HG03571 (cell line): ENCODE measurements around the gene KDM8.

Experiments used
- ATAC-seq: cut with Tn5 transposase; IDR thresholded peaks from one replicate; pipeline ENCODE4 v1.9.1; 2021; ENCODE audit not compliant: unreplicated experiment

The KDM8 gene

GRCh38 chr16:27214084-27214961 is 11.0 kb downstream of the KDM8 start:
- ATAC-seq: no peak

GRCh38 chr16:27215660-27216059 is 12.3 kb downstream of the KDM8 start:
- ATAC-seq: no peak

GRCh38 chr16:27216297-27216885 is 13.1 kb downstream of the KDM8 start:
- no peak for ATAC-seq

DNA sequence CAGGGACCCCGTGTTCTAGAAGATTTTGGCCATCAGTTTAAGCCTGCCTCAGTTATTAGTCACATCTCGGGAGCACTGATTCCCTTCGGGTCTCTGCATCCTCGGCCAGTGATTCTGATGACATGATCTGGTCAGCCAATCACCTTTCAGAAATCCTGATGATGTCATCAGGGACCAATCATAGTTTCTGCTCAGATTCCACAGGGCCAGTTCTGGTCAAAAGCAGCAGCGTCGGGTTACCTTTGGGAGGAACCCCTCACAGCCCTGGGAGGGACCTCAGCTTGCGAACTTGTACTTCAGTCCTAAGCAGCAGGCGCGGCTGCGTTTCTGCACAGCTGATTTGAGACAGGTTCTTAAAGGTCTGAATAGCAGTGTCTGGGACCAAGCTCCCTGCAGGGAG is 13.9 kb downstream of the KDM8 start:
- ATAC-seq: no peak

- no peak for ATAC-seq
Measured at GRCh38 chr16:27218756-27219155, 15.4 kb downstream of the KDM8 start.

- ATAC-seq: no peak
Measured at GRCh38 chr16:27219161-27219560, 15.8 kb downstream of the KDM8 start.

GRCh38 chr16:27220120-27220519 is 16.8 kb downstream of the KDM8 start:
- ATAC-seq: no peak

DNA sequence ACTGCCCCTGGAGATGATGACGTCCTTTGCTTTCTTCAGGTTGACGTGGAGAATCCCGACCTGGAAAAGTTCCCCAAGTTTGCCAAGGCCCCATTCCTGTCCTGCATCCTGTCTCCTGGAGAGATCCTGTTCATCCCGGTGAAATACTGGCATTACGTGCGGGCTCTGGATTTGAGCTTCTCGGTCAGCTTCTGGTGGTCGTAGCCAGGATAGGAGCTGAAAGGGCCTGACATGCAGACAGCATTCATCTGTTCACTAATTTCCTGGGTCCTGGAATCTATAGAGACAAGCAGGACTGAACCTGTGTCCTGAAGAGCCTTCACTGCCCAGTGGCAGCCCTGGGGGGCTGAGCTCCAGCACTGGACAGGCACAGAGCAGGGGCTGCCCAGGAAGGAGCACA is 17.2 kb downstream of the KDM8 start:
- ATAC-seq: no peak

- no peak for ATAC-seq
Measured at GRCh38 chr16:27220991-27221390, 17.7 kb downstream of the KDM8 start.

GRCh38 chr16:27221576-27222248 is 18.4 kb downstream of the KDM8 start:
- no peak for ATAC-seq

DNA sequence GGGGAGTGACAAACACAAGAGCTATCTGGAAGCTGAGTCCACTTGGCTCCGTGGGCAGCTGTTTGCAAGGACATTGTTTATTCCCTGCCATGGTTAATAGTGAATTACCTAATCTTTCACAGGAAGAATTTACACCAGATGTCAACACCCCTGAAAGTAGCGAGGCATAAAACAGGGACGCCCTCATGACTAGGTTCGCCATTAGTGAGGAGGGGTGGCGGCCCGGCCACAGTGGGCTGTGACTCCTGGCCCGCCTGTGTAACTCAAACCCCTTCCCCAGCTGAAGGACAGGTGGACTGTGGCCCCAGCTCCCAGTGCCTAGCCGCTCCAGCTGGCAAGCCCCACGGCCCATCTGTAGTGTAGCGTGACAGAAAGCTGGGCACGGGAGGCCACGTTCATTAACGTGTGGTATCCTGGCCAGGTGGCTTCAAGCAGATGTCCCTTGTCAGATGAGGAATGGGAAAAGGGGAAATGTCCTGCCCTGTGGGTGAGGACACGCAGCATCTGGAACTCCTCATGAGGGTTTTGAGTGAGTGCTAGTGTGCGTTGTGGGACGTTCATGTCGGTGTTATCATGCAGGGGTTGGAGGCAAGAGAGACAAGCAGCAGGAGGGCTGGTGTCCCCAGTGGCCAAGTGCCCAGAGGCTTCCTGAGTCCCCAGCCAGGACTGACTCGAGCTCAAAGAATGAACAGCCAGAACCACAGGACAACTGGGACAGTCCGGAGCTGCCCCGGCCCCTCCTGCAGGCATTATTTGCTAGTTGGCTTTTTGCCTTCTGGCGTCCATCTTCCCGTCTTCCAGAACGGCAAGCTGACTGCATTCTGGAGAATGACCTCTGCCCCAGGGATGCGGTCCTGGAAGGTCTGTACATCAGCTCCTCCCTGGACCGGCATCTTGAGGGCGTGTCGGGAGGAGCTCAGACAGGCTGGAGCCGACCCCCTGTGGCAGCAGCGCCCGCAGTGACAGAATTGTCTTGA is 19.2 kb downstream of the KDM8 start:
- ATAC-seq: no peak

DNA sequence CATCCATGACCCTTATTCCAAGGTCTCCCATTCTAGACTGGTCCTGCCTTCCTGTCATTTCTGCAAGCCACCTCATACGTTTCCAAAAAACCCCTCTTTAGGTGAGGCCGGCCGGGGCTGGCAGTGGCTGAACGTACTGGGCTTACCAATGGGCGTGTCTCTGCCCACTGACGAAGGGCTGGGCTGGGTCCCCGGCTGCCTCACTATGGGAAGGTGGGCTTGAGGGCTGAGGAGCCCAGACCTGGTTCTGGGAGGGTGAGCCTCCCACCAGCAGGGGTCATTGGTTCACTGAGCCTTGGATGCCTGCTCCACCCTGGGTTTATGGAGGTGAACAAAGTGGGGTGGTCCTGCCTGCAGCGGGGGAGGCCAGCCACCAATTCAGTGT is 19.9 kb downstream of the KDM8 start:
- no peak for ATAC-seq

- no peak for ATAC-seq
Measured at GRCh38 chr16:27223701-27224100, 20.4 kb downstream of the KDM8 start.

DNA sequence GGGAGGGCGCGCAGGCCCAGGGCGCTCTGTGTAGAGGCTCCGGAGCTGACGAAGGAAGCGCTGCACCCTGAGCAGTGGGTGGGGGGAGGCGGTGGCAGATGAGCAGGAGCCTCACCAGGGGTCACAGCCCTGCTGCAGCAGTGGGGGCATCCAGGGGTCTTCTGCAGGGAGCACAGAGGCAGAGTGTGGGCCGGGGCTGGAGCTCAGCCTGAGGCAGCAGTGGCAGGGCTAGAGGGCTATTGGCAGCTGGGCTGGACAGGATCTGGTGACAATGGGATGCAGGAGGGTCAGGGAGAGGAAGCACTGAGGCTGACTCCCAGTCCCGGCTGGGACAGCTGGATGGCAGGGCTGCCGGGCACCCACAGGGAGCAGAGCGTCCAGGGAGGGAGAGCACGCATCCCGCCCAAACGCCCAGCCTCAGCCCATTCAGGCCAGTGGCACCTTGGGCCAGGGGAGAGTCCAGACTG is 21.0 kb downstream of the KDM8 start:
- no peak for ATAC-seq

- no peak for ATAC-seq
Measured at GRCh38 chr16:27224741-27225300, 21.5 kb downstream of the KDM8 start.

- ATAC-seq: no peak
Measured at GRCh38 chr16:27225536-27226360, 22.4 kb downstream of the KDM8 start.

DNA sequence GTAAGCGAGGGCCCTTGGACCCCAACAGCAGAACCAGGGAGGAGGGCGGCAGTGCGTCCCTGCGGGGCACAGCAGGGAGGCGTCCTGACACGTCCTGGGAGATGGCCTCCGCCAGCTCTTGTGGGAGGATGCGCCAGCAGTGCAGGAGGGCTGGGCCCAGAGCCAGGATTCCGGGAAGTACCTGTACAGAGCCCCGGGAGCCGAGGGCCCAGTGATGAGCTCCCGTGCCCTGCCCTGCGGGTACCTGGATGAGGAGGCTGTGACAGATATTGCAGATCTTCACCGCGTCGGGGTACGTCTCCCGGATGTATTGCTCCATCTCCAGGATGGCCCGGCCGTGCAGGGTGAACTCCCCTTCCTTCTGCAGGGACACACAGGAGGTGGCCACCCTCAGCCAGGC is 23.1 kb downstream of the KDM8 start:
- no peak for ATAC-seq

DNA sequence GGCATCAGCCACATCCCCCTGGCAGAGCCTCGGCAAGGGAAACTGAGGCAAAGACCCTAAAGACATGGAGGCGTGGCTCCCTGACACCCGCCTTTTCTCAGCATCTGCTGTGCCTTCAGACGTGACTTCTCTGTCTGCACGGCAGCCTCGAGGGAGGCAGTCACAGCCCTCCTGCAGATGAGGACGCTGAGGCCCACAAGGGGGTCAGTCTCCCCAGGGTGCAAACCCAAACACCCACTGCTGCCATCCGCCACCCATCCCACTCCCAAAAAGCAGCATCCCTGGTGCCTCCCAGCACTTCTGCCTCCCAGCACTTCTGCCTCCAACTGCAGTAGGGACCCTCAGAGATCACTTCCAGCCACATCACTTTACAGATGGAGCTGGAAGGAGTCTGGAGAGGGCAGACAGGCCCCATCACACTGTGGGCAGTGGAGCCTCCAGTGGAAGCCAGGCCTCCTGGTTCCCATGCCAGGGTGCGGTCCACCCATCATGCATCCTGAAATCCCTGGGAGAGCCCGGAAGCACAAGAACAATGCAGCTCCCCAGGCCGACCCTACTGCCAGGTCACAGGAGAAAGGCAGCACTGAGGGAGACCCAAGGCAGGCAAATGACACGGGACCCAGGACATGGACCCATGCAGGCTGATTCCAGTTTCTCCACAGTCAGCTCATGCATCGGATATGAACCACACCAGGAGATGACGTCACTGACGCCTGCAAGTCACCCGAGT is 23.8 kb downstream of the KDM8 start:
- no peak for ATAC-seq

DNA sequence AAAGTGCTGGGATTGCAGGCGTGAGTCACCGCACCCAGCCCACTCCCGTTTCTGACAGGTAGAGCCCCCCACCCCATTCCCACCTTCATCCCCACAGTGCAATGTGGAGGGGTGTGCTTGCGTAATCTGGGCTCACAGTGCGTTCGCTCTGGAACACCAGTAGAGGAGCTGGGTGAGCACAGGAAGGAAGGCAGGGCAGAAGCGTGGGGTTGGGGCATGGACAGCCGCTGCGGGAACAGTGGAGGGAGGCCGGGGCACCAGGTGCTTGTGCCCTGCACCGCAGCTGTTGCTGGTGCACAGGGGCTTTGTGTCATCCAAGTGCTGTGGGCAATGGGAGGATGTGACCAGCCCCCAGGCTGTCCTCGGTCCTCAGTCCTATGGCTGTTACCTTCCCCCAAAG is 24.7 kb downstream of the KDM8 start:
- no peak for ATAC-seq
